Common myeloid progenitor, CD34-positive (primary cell): ENCODE results near the gene DOCK3.

Experiments used
- CTCF ChIA-PET: fragments of 350-600 bp; sonication (Branson Sonifier 250); formaldehyde crosslinking; loops from one replicate; lab custom pipeline; 2021; ENCODE audit warnings: antibody characterized with exemption; lab: Charles Lee
- POLR2A ChIA-PET: fragments of 350-600 bp; sonication (Branson Sonifier 250); formaldehyde crosslinking; loops from one replicate; lab custom pipeline; 2021; ENCODE audit warnings: antibody characterized with exemption; lab: Charles Lee
- DNase-seq, 3 donors: peaks; one replicate each; pipeline versions ENCODE4 v3.0.0 to v3.0.0-alpha.2; 2013
- H3K27ac ChIP-seq, 2 experiments: 1 replicate in 1 of 2; 2 replicates in 1 of 2; pipeline ENCODE4 v1.7.0; 2013; ENCODE audit warnings: inconsistent platforms in 2 of 2, low read length in 2 of 2, mild to moderate bottlenecking in 2 of 2, low read depth in 1 of 2, moderate library complexity in 1 of 2; ENCODE audit not compliant: severe bottlenecking in 2 of 2, insufficient read depth in 1 of 2, poor library complexity in 1 of 2
- H3K27me3 ChIP-seq, 5 experiments: replicated peaks in 2 of 5; 1 replicate in 3 of 5; 2 replicates in 2 of 5; pipeline versions ENCODE4 v1.6.1 to v1.7.0; 2013; ENCODE audit warnings: low read length in 4 of 5, mild to moderate bottlenecking in 2 of 5, moderate library complexity in 2 of 5, inconsistent platforms in 1 of 5; ENCODE audit not compliant: insufficient read depth in 5 of 5, control insufficient read depth in 4 of 5
- H3K36me3 ChIP-seq, 4 experiments: 1 replicate in 2 of 4; 2 replicates in 2 of 4; pipeline versions ENCODE4 v1.6.1 to v1.7.0; 2013; ENCODE audit warnings: low read length in 3 of 4, control low read depth in 1 of 4, mild to moderate bottlenecking in 1 of 4; ENCODE audit not compliant: control insufficient read depth in 4 of 4, insufficient read depth in 4 of 4
- H3K4me1 ChIP-seq, 4 experiments: 1 replicate in 3 of 4; 2 replicates in 1 of 4; pipeline versions ENCODE4 v1.6.1 to v1.7.1; 2013; ENCODE audit warnings: low read length in 3 of 4, mild to moderate bottlenecking in 3 of 4, control low read depth in 1 of 4, inconsistent platforms in 1 of 4, moderate library complexity in 1 of 4; ENCODE audit not compliant: control insufficient read depth in 4 of 4, insufficient read depth in 4 of 4; ENCODE audit errors: control extremely low read depth in 1 of 4
- H3K4me3 ChIP-seq, 7 experiments: 1 replicate in 4 of 7; 2 replicates in 3 of 7; pipeline versions ENCODE4 v1.5.1 to v1.7.0; 2013; ENCODE audit warnings: mild to moderate bottlenecking in 7 of 7, low read length in 6 of 7, moderate library complexity in 6 of 7, inconsistent platforms in 2 of 7, low read depth in 2 of 7, control low read depth in 1 of 7; ENCODE audit not compliant: insufficient read depth in 4 of 7, control insufficient read depth in 1 of 7; ENCODE audit errors: extremely low read depth in 1 of 7
- H3K9me3 ChIP-seq, 5 experiments: 1 replicate in 4 of 5; 2 replicates in 1 of 5; pipeline versions ENCODE4 v1.6.1 to v1.7.1; 2013; ENCODE audit warnings: low read length in 4 of 5, mild to moderate bottlenecking in 2 of 5, inconsistent platforms in 1 of 5, low read depth in 1 of 5, moderate library complexity in 1 of 5; ENCODE audit not compliant: control insufficient read depth in 4 of 5, insufficient read depth in 2 of 5; ENCODE audit errors: control extremely low read depth in 1 of 5
- WGBS: methylation state at CpG from one replicate; pipeline ENCODE4 v1.1.5; 2013; ENCODE audit not compliant: insufficient coverage; 5-methylcytosine and 5-hydroxymethylcytosine counted together

Gene DOCK3

DNA sequence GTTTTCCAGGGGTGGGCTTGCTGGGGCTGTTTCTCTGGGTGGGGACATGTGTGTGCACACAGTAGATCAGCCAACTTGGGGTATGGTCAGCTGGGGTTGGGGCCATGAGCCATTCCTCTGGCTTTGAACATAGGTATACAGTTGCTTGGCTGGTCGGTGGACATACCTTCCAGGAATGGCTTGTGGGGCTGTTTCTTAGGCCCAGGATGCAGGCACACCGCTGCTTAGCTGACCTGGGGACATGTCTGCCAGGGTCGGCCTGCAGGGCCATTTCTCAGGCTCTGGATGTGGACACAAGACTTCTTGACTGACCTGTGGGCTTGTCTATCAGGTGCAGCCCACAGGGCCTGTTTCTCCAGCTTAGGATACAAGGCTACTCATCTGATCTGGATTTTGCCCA lies 130.6 kb downstream of the DOCK3 start:
- Histone ChIP-seq H3K27me3 (no peaks in the 10 kb centered on the region), H3K4me3 (no peak overlapping the region), H3K27ac (no peak overlapping the region), H3K4me1 (no peaks in the 10 kb centered on the region), H3K36me3 (no peaks in the 10 kb centered on the region), H3K9me3 (peaks cover 0 to 25% (median 5%) of the 10 kb centered on the region in 5 experiments)
- DNase-seq, result no peak
- 94% methylated on average over 3 of the region's 3 CpGs for WGBS
- POLR2A ChIA-PET, result no interaction called here
- CTCF ChIA-PET, result no interaction called here

- H3K27ac ChIP-seq, result no peak overlapping the region
- peaks cover 0 to 24% (median 3%) of the 10 kb centered on the region in 5 experiments for H3K9me3 ChIP-seq
- no peak for DNase-seq
- H3K27me3 ChIP-seq, result no peaks in the 10 kb centered on the region
- no peaks in the 10 kb centered on the region for H3K36me3 ChIP-seq
- CTCF ChIA-PET, result no interaction called here
- POLR2A ChIA-PET, result no interaction called here
- H3K4me3 ChIP-seq, result no peak overlapping the region
- H3K4me1 ChIP-seq, result no peaks in the 10 kb centered on the region
- 100% methylated on average over 1 of the region's 1 CpG for WGBS
Measured at GRCh38 chr3:50806031-50806430, 131.3 kb downstream of the DOCK3 start.

DNA sequence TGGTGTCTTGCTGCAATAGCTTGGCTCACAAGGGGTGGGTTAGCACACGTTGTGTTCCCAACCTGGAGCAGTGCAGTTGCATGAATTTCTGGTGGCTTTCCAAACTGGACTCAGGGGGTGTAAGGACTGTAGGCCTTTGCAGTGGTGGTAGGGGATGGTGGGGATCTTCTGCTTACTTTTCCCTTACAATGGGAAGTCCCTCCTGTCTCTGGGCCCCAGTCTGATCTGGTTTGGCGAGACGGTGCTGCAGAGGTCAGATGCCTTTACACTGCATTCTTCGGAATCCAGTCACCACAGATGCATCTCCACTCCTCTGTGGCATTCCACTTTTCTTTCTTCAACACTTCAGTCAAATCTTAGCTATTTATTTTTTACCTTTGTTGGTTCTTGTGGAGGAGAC lies 132.1 kb downstream of the DOCK3 start:
- H3K4me3 ChIP-seq, result no peak overlapping the region
- CTCF ChIA-PET, result no interaction called here
- no peak for DNase-seq
- H3K9me3 ChIP-seq, result peaks cover 0 to 17% (median 0%) of the 10 kb centered on the region in 5 experiments
- no peaks in the 10 kb centered on the region for H3K36me3 ChIP-seq
- no peaks in the 10 kb centered on the region for H3K4me1 ChIP-seq
- no peaks in the 10 kb centered on the region for H3K27me3 ChIP-seq
- WGBS, result 100% methylated on average over 4 of the region's 4 CpGs
- POLR2A ChIA-PET, result no interaction called here
- H3K27ac ChIP-seq, result no peak overlapping the region

- Histone ChIP-seq H3K36me3 (no peaks in the 10 kb centered on the region), H3K4me1 (no peaks in the 10 kb centered on the region), H3K27me3 (no peaks in the 10 kb centered on the region), H3K9me3 (peaks cover 0 to 15% (median 0%) of the 10 kb centered on the region in 5 experiments), H3K4me3 (no peak overlapping the region), H3K27ac (no peak overlapping the region)
- no peak for DNase-seq
- ChIA-PET CTCF (no interaction called here), POLR2A (no interaction called here)
- WGBS, result no CpG with 5 or more reads among the region's 2 CpGs
Measured at GRCh38 chr3:50807266-50807665, 132.5 kb downstream of the DOCK3 start.

DNA sequence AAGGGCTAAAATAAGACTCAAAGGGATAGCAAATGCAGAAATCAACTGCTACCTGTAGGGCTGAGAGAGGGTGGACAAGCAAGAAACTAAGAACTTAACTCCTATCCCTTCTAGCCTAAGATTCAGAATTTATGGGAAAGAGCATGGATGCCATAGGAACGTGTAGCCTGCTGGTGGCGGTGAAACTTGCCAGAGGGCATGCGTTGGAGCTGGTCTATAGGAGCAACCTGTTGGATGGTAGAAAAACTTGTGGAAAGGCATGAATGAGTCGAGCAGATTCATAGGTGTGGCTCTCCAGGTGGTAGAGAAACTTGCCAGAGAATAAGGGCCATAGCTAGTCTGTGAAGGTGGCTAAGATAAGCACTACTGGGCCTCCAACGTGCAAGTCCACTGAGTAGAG lies 137.2 kb downstream of the DOCK3 start:
- Histone ChIP-seq H3K27me3 (no peaks in the 10 kb centered on the region), H3K4me1 (no peaks in the 10 kb centered on the region), H3K9me3 (no peaks in the 10 kb centered on the region), H3K27ac (no peak overlapping the region), H3K4me3 (no peak overlapping the region), H3K36me3 (no peaks in the 10 kb centered on the region)
- ChIA-PET POLR2A (no interaction called here), CTCF (no interaction called here)
- WGBS, result 95% methylated on average over 4 of the region's 5 CpGs
- DNase-seq, result no peak

DNA sequence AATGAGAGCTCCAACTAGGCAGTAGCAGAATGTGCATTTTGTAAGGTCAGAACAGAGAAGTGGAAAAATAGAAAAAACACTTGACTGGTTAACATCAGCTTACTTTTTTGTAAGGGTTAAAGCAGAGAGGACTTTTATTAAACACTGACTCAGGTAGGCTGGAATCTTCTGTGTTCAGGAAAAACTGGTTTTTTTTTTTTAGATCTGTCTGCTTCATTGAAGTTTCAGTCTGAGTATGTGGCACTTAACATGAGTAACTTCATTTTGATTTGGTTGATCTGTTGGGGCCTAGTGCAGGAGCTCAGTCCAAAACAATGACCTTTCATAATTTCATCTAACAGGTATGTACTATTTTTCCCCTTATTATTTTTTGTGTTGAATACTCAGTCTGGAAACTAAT lies 141.1 kb downstream of the DOCK3 start:
- no peaks in the 10 kb centered on the region for H3K36me3 ChIP-seq
- H3K9me3 ChIP-seq, result no peaks in the 10 kb centered on the region
- no peak for DNase-seq
- H3K27me3 ChIP-seq, result no peaks in the 10 kb centered on the region
- no peak overlapping the region for H3K27ac ChIP-seq
- POLR2A ChIA-PET, result no interaction called here
- no peak overlapping the region for H3K4me3 ChIP-seq
- H3K4me1 ChIP-seq, result no peaks in the 10 kb centered on the region
- CTCF ChIA-PET, result no interaction called here

DNA sequence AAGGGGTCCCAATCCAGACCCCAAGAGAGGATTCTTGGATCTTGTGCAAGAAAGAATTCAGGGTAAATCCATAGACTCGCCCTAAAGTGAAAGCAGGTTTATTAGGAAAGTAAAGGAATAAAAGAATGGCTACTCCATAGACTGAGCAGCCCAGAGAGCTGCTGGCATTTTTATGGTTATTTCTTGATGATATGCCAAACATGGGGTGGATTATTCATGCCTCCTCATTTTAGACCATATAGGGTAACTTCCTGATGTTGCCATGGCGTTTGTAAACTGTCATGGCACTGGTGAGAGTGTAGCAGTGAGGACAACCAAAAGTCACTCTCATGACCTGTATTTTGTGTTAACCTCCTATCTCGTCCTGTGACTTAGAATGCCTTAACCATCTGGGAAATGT lies 142.2 kb downstream of the DOCK3 start:
- H3K4me1 ChIP-seq, result no peaks in the 10 kb centered on the region
- POLR2A ChIA-PET, result no interaction called here
- DNase-seq, result no peak
- H3K36me3 ChIP-seq, result no peaks in the 10 kb centered on the region
- 100% methylated on average over 2 of the region's 3 CpGs for WGBS
- no peaks in the 10 kb centered on the region for H3K27me3 ChIP-seq
- no peak overlapping the region for H3K4me3 ChIP-seq
- no peaks in the 10 kb centered on the region for H3K9me3 ChIP-seq
- CTCF ChIA-PET, result no interaction called here
- H3K27ac ChIP-seq, result no peak overlapping the region
